ENCODE measurements around the gene SLC7A9. TPM values are rescaled to one million over a fixed set of nuclear protein-coding genes. Genes with fewer than 3 reads are reported as not detected.
A peak's percentile ranks its signal among the peaks of the same experiment; 100 is the strongest.

SLC7A9 gene
- total and polyA plus RNA-seq, 2 of the 13 experiments (the other 11 are each of a cell fraction or from before 2014, with no cell fraction given) = 4.7 to 8.3 TPM

DNA sequence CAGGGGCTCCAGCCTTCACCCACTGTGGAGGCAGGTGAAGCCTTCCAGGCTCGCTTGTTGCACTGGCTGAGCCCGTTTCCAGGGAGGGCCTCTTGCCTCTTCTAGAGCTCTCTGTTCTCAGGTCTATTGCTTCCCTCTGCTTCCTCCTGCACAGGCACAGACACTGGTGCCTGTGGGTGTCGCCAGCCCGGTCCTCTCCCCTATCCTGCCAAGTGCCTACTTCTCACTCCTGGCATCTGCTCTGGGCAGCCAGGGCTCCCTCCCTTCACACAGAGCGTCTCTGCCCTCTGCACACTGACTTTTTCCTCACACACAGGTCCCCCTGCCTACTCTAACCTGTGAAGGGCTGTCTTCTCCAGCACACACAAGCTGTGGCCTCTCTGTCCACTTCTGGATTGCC lies 60.3 kb downstream of the SLC7A9 start:
- DNase-seq (ENCODE audit: low spot score) = no peak
- H3K79me2 ChIP-seq (ENCODE audit: insufficient read depth, low read length) = no peaks in the 10 kb centered on the region
- intact Hi-C loops (cut with micrococcal nuclease; ENCODE audit: unreplicated experiment) (no loop called here), in situ Hi-C loops (cut with HindIII; ENCODE audit: extremely low pct_ligation_motif_present, low pct_unique_long_range_greater_than_20kb) (no loop called here)
- ChIA-PET CTCF (ENCODE audit: low intra/inter-chr PET ratio, low total read pairs) (no interaction called here), POLR2A (no interaction called here)
- H3K4me3 ChIP-seq (replicated peaks in 1 of 3; ENCODE audit: insufficient read depth in 1 of 3, low read depth in 2 of 3, low read length in 3 of 3) = no peak overlapping the region
- no peaks in the 10 kb centered on the region for H3K36me3 ChIP-seq (replicated peaks in 1 of 2; ENCODE audit: control insufficient read depth in 1 of 2, insufficient read depth in 2 of 2, low read length in 2 of 2)
- 12% methylated on average over 5 of the region's 5 CpGs for WGBS (ENCODE audit: low lambda C conversion rate)
- ATAC-seq = peak; percentile 52
- no TSS peak for BruUV-seq (replicated peaks)
- TF ChIP-seq, protein P1, sequence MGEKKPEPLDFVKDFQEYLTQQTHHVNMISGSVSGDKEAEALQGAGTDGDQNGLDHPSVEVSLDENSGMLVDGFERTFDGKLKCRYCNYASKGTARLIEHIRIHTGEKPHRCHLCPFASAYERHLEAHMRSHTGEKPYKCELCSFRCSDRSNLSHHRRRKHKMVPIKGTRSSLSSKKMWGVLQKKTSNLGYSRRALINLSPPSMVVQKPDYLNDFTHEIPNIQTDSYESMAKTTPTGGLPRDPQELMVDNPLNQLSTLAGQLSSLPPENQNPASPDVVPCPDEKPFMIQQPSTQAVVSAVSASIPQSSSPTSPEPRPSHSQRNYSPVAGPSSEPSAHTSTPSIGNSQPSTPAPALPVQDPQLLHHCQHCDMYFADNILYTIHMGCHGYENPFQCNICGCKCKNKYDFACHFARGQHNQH (CRISPR knock-in tag; IDR thresholded peaks at IDR 0.05) = no peak
- TF ChIP-seq RNF2 (conservative IDR thresholded peaks at IDR 0.05; ENCODE audit: low read depth) (no peak), ZNF256 (CRISPR knock-in tag; conservative IDR thresholded peaks at IDR 0.05) (no peak), ZFYVE20 (CRISPR knock-in tag; IDR thresholded peaks at IDR 0.05; ENCODE audit: borderline replicate concordance, low read depth) (no peak), EZH2 (conservative IDR thresholded peaks at IDR 0.05; ENCODE audit: low read depth, low read length) (no peak), PLRG1 (conservative IDR thresholded peaks at IDR 0.05) (no peak), IRF2 (CRISPR knock-in tag; IDR thresholded peaks at IDR 0.05) (no peak), KDM4B (CRISPR knock-in tag; IDR thresholded peaks at IDR 0.05) (no peak), ZNF30 (CRISPR knock-in tag; IDR thresholded peaks at IDR 0.05) (no peak), ZNF570 (CRISPR knock-in tag; IDR thresholded peaks at IDR 0.05; ENCODE audit: borderline replicate concordance) (no peak), IRX3 (CRISPR knock-in tag; IDR thresholded peaks at IDR 0.05; ENCODE audit: borderline replicate concordance, low read depth) (no peak), ZNF775 (CRISPR knock-in tag; IDR thresholded peaks at IDR 0.05; ENCODE audit: borderline replicate concordance) (no peak), BORCS8-MEF2B (CRISPR knock-in tag; IDR thresholded peaks at IDR 0.05) (no peak), ZNF563 (CRISPR knock-in tag; IDR thresholded peaks at IDR 0.05) (no peak), PITX1 (CRISPR knock-in tag; IDR thresholded peaks at IDR 0.05) (no peak)
- TF ChIP-seq, protein P2, sequence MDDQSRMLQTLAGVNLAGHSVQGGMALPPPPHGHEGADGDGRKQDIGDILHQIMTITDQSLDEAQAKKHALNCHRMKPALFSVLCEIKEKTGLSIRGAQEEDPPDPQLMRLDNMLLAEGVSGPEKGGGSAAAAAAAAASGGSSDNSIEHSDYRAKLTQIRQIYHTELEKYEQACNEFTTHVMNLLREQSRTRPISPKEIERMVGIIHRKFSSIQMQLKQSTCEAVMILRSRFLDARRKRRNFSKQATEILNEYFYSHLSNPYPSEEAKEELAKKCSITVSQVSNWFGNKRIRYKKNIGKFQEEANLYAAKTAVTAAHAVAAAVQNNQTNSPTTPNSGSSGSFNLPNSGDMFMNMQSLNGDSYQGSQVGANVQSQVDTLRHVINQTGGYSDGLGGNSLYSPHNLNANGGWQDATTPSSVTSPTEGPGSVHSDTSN (CRISPR knock-in tag; IDR thresholded peaks at IDR 0.05; ENCODE audit: borderline replicate concordance) = no peak
- TF ChIP-seq, protein P3, sequence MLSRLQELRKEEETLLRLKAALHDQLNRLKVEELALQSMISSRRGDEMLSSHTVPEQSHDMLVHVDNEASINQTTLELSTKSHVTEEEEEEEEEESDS (CRISPR knock-in tag; IDR thresholded peaks at IDR 0.05; ENCODE audit: borderline replicate concordance) = no peak
- TF ChIP-seq, protein P4, sequence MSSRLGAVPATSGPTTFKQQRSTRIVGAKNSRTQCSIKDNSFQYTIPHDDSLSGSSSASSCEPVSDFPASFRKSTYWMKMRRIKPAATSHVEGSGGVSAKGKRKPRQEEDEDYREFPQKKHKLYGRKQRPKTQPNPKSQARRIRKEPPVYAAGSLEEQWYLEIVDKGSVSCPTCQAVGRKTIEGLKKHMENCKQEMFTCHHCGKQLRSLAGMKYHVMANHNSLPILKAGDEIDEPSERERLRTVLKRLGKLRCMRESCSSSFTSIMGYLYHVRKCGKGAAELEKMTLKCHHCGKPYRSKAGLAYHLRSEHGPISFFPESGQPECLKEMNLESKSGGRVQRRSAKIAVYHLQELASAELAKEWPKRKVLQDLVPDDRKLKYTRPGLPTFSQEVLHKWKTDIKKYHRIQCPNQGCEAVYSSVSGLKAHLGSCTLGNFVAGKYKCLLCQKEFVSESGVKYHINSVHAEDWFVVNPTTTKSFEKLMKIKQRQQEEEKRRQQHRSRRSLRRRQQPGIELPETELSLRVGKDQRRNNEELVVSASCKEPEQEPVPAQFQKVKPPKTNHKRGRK (CRISPR knock-in tag; IDR thresholded peaks at IDR 0.05) = no peak
- TF ChIP-seq, protein P5, sequence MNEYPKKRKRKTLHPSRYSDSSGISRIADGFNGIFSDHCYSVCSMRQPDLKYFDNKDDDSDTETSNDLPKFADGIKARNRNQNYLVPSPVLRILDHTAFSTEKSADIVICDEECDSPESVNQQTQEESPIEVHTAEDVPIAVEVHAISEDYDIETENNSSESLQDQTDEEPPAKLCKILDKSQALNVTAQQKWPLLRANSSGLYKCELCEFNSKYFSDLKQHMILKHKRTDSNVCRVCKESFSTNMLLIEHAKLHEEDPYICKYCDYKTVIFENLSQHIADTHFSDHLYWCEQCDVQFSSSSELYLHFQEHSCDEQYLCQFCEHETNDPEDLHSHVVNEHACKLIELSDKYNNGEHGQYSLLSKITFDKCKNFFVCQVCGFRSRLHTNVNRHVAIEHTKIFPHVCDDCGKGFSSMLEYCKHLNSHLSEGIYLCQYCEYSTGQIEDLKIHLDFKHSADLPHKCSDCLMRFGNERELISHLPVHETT (CRISPR knock-in tag; conservative IDR thresholded peaks at IDR 0.05) = no peak
- TF ChIP-seq, protein P6, sequence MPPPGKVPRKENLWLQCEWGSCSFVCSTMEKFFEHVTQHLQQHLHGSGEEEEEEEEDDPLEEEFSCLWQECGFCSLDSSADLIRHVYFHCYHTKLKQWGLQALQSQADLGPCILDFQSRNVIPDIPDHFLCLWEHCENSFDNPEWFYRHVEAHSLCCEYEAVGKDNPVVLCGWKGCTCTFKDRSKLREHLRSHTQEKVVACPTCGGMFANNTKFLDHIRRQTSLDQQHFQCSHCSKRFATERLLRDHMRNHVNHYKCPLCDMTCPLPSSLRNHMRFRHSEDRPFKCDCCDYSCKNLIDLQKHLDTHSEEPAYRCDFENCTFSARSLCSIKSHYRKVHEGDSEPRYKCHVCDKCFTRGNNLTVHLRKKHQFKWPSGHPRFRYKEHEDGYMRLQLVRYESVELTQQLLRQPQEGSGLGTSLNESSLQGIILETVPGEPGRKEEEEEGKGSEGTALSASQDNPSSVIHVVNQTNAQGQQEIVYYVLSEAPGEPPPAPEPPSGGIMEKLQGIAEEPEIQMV (CRISPR knock-in tag; IDR thresholded peaks at IDR 0.05; ENCODE audit: low read depth) = no peak
- no peak overlapping the region for H3K4me2 ChIP-seq (ENCODE audit: low read depth, low read length)
- H3K4me1 ChIP-seq (ENCODE audit: insufficient read depth, low read length) = peaks cover 12% of the 10 kb centered on the region
- no peak overlapping the region for H3K9ac ChIP-seq (ENCODE audit: insufficient read depth, low read depth, low read length)
- H2AFZ ChIP-seq (ENCODE audit: low read length) = no peak overlapping the region
- peaks cover 7 to 23% of the 10 kb centered on the region in 2 experiments for H3K27me3 ChIP-seq (ENCODE audit: control insufficient read depth in 1 of 2, insufficient read depth in 2 of 2, low read length in 2 of 2)
- H3K27ac ChIP-seq (ENCODE audit: extremely low read length, insufficient read depth, low read length) = no peak overlapping the region
- no peak for FAIRE-seq
- no peaks in the 10 kb centered on the region for H4K20me1 ChIP-seq (ENCODE audit: insufficient read depth, low read length)
- H3K9me3 ChIP-seq (ENCODE audit: low read length) = no peaks in the 10 kb centered on the region
